ENCODE measurements around the gene ISYNA1. TPM values are rescaled to one million over a fixed set of nuclear protein-coding genes. Genes with fewer than 3 reads are reported as not detected.
A peak's percentile ranks its signal among the peaks of the same experiment; 100 is the strongest.

Gene ISYNA1
- total RNA-seq, 1 donor from 2014 or later = 153 TPM

DNA sequence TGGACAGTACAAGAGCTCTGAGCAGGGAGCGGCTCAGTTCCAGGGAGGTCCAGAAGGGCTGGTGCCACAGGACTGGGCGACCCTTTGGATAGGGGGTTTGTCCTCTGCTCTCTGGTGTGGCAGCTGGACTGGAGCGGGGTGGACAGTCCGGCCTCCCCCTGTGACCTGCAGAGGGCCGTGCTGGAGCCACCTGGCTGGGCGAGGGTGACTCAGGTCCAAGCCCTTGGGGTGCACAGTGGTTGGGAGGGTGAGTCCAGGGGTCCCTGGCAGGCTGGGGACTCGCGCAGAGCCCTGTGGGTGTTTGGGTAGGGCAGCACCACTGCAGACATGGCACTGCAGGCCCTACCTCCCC lies 11.5 kb downstream of the ISYNA1 start:
- Histone ChIP-seq H3K4me1 (ENCODE audit: insufficient read depth, low read length) (peaks cover 34% of the 10 kb centered on the region), H3K9ac (ENCODE audit: low read length) (peak overlapping the region; percentile 22), H3K27me3 (ENCODE audit: insufficient read depth, low read length) (no peaks in the 10 kb centered on the region), H4K20me1 (ENCODE audit: insufficient read depth, low read length) (peaks cover 63% of the 10 kb centered on the region), H3K36me3 (ENCODE audit: insufficient read depth, low read length) (no peaks in the 10 kb centered on the region), H3K79me2 (ENCODE audit: insufficient read depth, low read length) (peaks cover 69% of the 10 kb centered on the region), H3K9me3 (ENCODE audit: insufficient read depth, low read depth, low read length) (no peaks in the 10 kb centered on the region), H3K27ac (ENCODE audit: low read depth, low read length) (no peak overlapping the region), H2AFZ (ENCODE audit: low read depth, low read length) (no peak overlapping the region), H3K4me2 (ENCODE audit: low read length) (peak overlapping the region; percentile 70), H3K4me3 (ENCODE audit: insufficient read depth, low read depth, low read length) (no peak overlapping the region)
- Mint-ChIP-seq H3K27ac (ENCODE audit: unreplicated experiment) (no peak overlapping the region), H3K36me3 (ENCODE audit: low read depth, unreplicated experiment) (peaks cover 4% of the 10 kb centered on the region), H3K9me3 (ENCODE audit: unreplicated experiment) (no peaks in the 10 kb centered on the region), H3K4me3 (ENCODE audit: unreplicated experiment) (no peak overlapping the region), H3K27me3 (ENCODE audit: low read depth, unreplicated experiment) (no peaks in the 10 kb centered on the region), H3K4me1 (ENCODE audit: low read depth, unreplicated experiment) (peaks cover 5% of the 10 kb centered on the region)
- DNase-seq (ENCODE audit: low read depth) (no peak), FAIRE-seq (no peak)
- no peak for TF ChIP-seq EZH2 (IDR thresholded peaks at IDR 0.05; ENCODE audit: insufficient read depth, low read length)
- TF ChIP-seq, protein P1, sequence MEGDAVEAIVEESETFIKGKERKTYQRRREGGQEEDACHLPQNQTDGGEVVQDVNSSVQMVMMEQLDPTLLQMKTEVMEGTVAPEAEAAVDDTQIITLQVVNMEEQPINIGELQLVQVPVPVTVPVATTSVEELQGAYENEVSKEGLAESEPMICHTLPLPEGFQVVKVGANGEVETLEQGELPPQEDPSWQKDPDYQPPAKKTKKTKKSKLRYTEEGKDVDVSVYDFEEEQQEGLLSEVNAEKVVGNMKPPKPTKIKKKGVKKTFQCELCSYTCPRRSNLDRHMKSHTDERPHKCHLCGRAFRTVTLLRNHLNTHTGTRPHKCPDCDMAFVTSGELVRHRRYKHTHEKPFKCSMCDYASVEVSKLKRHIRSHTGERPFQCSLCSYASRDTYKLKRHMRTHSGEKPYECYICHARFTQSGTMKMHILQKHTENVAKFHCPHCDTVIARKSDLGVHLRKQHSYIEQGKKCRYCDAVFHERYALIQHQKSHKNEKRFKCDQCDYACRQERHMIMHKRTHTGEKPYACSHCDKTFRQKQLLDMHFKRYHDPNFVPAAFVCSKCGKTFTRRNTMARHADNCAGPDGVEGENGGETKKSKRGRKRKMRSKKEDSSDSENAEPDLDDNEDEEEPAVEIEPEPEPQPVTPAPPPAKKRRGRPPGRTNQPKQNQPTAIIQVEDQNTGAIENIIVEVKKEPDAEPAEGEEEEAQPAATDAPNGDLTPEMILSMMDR (IDR thresholded peaks at IDR 0.05; ENCODE audit: insufficient read depth, low read depth, low read length) = no peak

DNA sequence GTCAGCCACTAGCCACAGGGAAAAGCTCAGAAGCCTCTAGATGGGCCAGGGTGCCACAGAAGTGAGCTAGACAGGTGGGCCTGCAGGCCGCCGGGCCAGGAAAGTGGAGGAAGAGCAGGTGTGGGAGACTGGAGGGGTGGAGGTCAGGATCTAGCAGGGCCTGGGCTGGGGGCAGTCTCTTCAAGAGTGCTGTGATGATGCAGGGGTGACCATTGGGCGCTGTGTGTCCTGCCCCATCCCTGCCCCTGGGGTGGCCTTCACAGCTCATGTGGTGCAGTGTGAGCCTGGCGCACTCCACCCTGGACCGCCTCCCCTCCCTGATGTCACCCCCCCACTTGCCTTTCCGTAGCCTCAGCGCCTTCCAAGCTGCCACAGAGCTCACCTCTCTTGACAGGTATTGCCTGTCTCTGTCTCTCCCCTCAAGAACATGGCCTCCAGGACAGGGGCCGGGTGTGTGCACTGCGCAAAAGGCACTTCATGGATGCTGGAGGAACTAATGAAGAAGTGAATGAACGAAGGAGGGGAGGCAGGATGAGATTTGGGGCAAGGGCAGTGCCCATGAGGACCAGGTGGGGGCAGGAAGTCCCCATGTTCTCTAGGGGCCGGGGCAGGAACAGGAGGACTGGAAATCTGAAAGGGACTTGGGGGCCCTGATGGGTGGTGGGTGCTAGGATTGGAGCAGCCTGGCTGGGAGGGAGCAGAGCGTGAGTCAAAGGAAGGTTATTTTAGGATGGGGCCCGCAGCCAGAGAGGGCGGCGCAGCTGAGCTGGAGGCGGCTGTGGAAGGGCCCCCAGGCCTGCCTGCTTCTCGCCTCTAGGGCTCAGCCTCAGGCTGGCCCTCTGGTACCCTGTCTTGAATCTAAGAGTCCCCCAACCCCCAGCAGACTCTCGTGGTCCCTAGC lies 12.2 kb downstream of the ISYNA1 start:
- TF ChIP-seq, protein P1 (IDR thresholded peaks at IDR 0.05; ENCODE audit: insufficient read depth, low read depth, low read length) = no peak
- no peak for TF ChIP-seq EZH2 (IDR thresholded peaks at IDR 0.05; ENCODE audit: insufficient read depth, low read length)
- Mint-ChIP-seq H3K9me3 (ENCODE audit: unreplicated experiment) (no peaks in the 10 kb centered on the region), H3K27me3 (ENCODE audit: low read depth, unreplicated experiment) (no peaks in the 10 kb centered on the region), H3K36me3 (ENCODE audit: low read depth, unreplicated experiment) (peaks cover 4% of the 10 kb centered on the region), H3K27ac (ENCODE audit: unreplicated experiment) (no peak overlapping the region), H3K4me1 (ENCODE audit: low read depth, unreplicated experiment) (peaks cover 5% of the 10 kb centered on the region), H3K4me3 (ENCODE audit: unreplicated experiment) (peak overlapping the region; percentile 73)
- H3K4me2 ChIP-seq (ENCODE audit: low read length) = peak overlapping the region; percentile 70
- H3K79me2 ChIP-seq (ENCODE audit: insufficient read depth, low read length) = peaks cover 75% of the 10 kb centered on the region
- FAIRE-seq = no peak
- no peaks in the 10 kb centered on the region for H3K36me3 ChIP-seq (ENCODE audit: insufficient read depth, low read length)
- no peak overlapping the region for H3K4me3 ChIP-seq (ENCODE audit: insufficient read depth, low read depth, low read length)
- H3K9me3 ChIP-seq (ENCODE audit: insufficient read depth, low read depth, low read length) = no peaks in the 10 kb centered on the region
- peak overlapping the region; percentile 3 for H3K27ac ChIP-seq (ENCODE audit: low read depth, low read length)
- peaks cover 36% of the 10 kb centered on the region for H3K4me1 ChIP-seq (ENCODE audit: insufficient read depth, low read length)
- peaks cover 69% of the 10 kb centered on the region for H4K20me1 ChIP-seq (ENCODE audit: insufficient read depth, low read length)
- DNase-seq (ENCODE audit: low read depth) = peak; percentile 47
- H3K27me3 ChIP-seq (ENCODE audit: insufficient read depth, low read length) = no peaks in the 10 kb centered on the region
- H2AFZ ChIP-seq (ENCODE audit: low read depth, low read length) = no peak overlapping the region
- H3K9ac ChIP-seq (ENCODE audit: low read length) = peak overlapping the region; percentile 22

Measured in astrocyte (in vitro differentiated cells and primary cell).